Motor neuron (in vitro differentiated cells): ENCODE results near the gene DNASE1L1. TPM values are rescaled to one million over a fixed set of nuclear protein-coding genes. Genes with fewer than 3 reads are reported as not detected.

ENCODE experiments used
- ATAC-seq, 8 experiments: fragments of 200-7000 bp; cut with Tn5 transposase; replicated peaks in 6 of 8; 2 replicates each; pipeline ENCODE4 v1.8.0; 2021; ENCODE audit warnings: mild to moderate bottlenecking in 8 of 8, moderate library complexity in 8 of 8
- H3K27ac ChIP-seq, 2 donors: fragments of 250-450 bp; sonication (Bioruptor Pico); 2 replicates each; pipeline ENCODE4 v1.9.0; 2021; ENCODE audit warnings: antibody characterized with exemption in 2 of 2, mild to moderate bottlenecking in 2 of 2, moderate library complexity in 1 of 2
- H3K4me1 ChIP-seq, 2 donors: fragments of 250-450 bp; sonication (Bioruptor Pico); replicated peaks in 1 of 2; 2 replicates each; pipeline ENCODE4 v1.6.1; 2021; ENCODE audit warnings: antibody characterized with exemption in 2 of 2, mild to moderate bottlenecking in 2 of 2, moderate library complexity in 1 of 2
- H3K4me3 ChIP-seq, 5 donors: fragments of 250-450 bp; sonication (Bioruptor Pico); 2 replicates each; pipeline ENCODE4 v1.9.0; 2021; ENCODE audit warnings: antibody characterized with exemption in 5 of 5, mild to moderate bottlenecking in 5 of 5, moderate library complexity in 4 of 5
- WGBS, 10 experiments: fragments of 450-650 bp; shearing (Covaris generic); methylation state at CpG; one replicate each; pipeline ENCODE4 v1.0.0; 2022; 5-methylcytosine and 5-hydroxymethylcytosine counted together
- in situ Hi-C, 9 experiments: fragments of 400-800 bp; cut with MboI; loops; one replicate each; pipeline ENCODE4 v1.15.0; 2021; ENCODE audit warnings: low sequenced_read_pairs in 9 of 9, low pct_unique_long_range_greater_than_20kb in 2 of 9; ENCODE audit not compliant: unreplicated experiment in 9 of 9
- total RNA-seq, 8 experiments: library from RNA; unstranded; fragments of 300-600 nt; gene quantifications; 2 replicates each; pipeline versions ENCODE4 v1.2.3 to v1.2.4, GENCODE V29; 2022

Gene DNASE1L1
- total RNA-seq, 8 experiments from 2014 or later = 7.4 to 29.2 (median 10.9) TPM

GRCh38 chrX:154441984-154442707 is 33.1 kb upstream of the DNASE1L1 start:
- in situ Hi-C loops = no loop called here
- no peak overlapping the region for H3K27ac ChIP-seq
- WGBS, 10 experiments = 53 to 100% methylated on average over 2 to 3 of the region's 21 CpGs; no CpG with 5 or more reads in 8 of the 10 experiments

GRCh38 chrX:154441564-154441963 is 32.5 kb upstream of the DNASE1L1 start:
- WGBS, 10 experiments = no CpG with 5 or more reads among the region's 11 CpGs

More at GRCh38 chrX:154441984-154442707, 33.1 kb upstream of the DNASE1L1 start:
- Histone ChIP-seq H3K4me3 (no peak overlapping the region), H3K4me1 (peaks cover 7 to 17% of the 10 kb centered on the region in 2 donors)
- no peak for ATAC-seq

GRCh38 chrX:154440623-154441357 is 31.7 kb upstream of the DNASE1L1 start:
- no peak overlapping the region for H3K27ac ChIP-seq
- ATAC-seq = no peak
- no peak overlapping the region for H3K4me3 ChIP-seq
- in situ Hi-C loops = no loop called here
- peaks cover 7 to 22% of the 10 kb centered on the region in 2 donors for H3K4me1 ChIP-seq
- 60 to 68% (median 63%) methylated on average over 1 to 8 of the region's 17 CpGs; no CpG with 5 or more reads in 7 of the 10 experiments for WGBS, 10 experiments

More at GRCh38 chrX:154441564-154441963, 32.5 kb upstream of the DNASE1L1 start:
- ATAC-seq = no peak
- Histone ChIP-seq H3K4me3 (no peak overlapping the region), H3K27ac (no peak overlapping the region), H3K4me1 (peaks cover 7 to 17% of the 10 kb centered on the region in 2 donors)
- in situ Hi-C loops = no loop called here

- no peak overlapping the region for H3K27ac ChIP-seq
- in situ Hi-C loops = no loop called here
- peaks cover 7 to 20% of the 10 kb centered on the region in 2 donors for H3K4me1 ChIP-seq
- H3K4me3 ChIP-seq = no peak overlapping the region
- WGBS, 10 experiments = 70 to 100% (median 100%) methylated on average over 1 to 11 of the region's 18 CpGs; no CpG with 5 or more reads in 7 of the 10 experiments
- ATAC-seq = no peak
Observed at GRCh38 chrX:154439841-154440240, 30.8 kb upstream of the DNASE1L1 start.

- H3K27ac ChIP-seq = peak overlapping the region; percentile 100
- WGBS, 10 experiments = 0 to 53% (median 30%) methylated on average over 1 to 9 of the region's 28 CpGs; no CpG with 5 or more reads in 6 of the 10 experiments
- in situ Hi-C loops = no loop called here
- peak in 1 of 8 experiments; percentile 9 for ATAC-seq
- H3K4me3 ChIP-seq = peak overlapping the region; percentile 72 to 95 (median 88)
- H3K4me1 ChIP-seq = peaks cover 4 to 16% of the 10 kb centered on the region in 2 donors
Observed at GRCh38 chrX:154437971-154438893, 29.2 kb upstream of the DNASE1L1 start.

GRCh38 chrX:154436983-154437752 is 28.1 kb upstream of the DNASE1L1 start, which contains the start of gene GDI1:
TSS of gene GDI1 (plus strand) at chrX:154437154. CDS start at chrX:154437255, 101 bp downstream.
- Histone ChIP-seq H3K27ac (peak within 1 kb of the TSS; percentile 100), H3K4me3 (peak within 1 kb of the TSS; percentile 72 to 95 (median 88)), H3K4me1 (peaks cover 2 to 16% of the 10 kb centered on the region in 2 donors)
- 0% methylated on average over 2 of the region's 93 CpGs; no CpG with 5 or more reads in 9 of the 10 experiments for WGBS, 10 experiments
- in situ Hi-C loops = no loop called here
- ATAC-seq = peak; percentile 53 to 78 (median 66)

- Histone ChIP-seq H3K4me1 (peaks cover 2 to 16% of the 10 kb centered on the region in 2 donors), H3K4me3 (peak overlapping the region; percentile 72 to 95 (median 88)), H3K27ac (peak overlapping the region; percentile 100)
- in situ Hi-C loops = no loop called here
- peak; percentile 63 to 85 (median 82) for ATAC-seq
- WGBS, 10 experiments = 28% methylated on average over 4 of the region's 78 CpGs; no CpG with 5 or more reads in 9 of the 10 experiments
Observed at GRCh38 chrX:154436374-154436982, 27.4 kb upstream of the DNASE1L1 start.

- Histone ChIP-seq H3K4me1 (peaks cover 2 to 16% of the 10 kb centered on the region in 2 donors), H3K27ac (peak overlapping the region in 1 of 2 donors; percentile 100), H3K4me3 (no peak overlapping the region)
- in situ Hi-C loops = no loop called here
- WGBS, 10 experiments = 53 to 60% methylated on average over 3 to 6 of the region's 19 CpGs; no CpG with 5 or more reads in 8 of the 10 experiments
- no peak for ATAC-seq
Observed at GRCh38 chrX:154435171-154435733, 26.2 kb upstream of the DNASE1L1 start.

GRCh38 chrX:154434394-154435168 is 25.5 kb upstream of the DNASE1L1 start:
- ATAC-seq = no peak
- no peak overlapping the region for H3K27ac ChIP-seq
- in situ Hi-C loops = no loop called here
- 100% methylated on average over 1 of the region's 7 CpGs; no CpG with 5 or more reads in 7 of the 10 experiments for WGBS, 10 experiments
- peaks cover 4 to 21% of the 10 kb centered on the region in 2 donors for H3K4me1 ChIP-seq
- no peak overlapping the region for H3K4me3 ChIP-seq

- no peak overlapping the region for H3K4me3 ChIP-seq
- 63% methylated on average over 1 of the region's 7 CpGs; no CpG with 5 or more reads in 9 of the 10 experiments for WGBS, 10 experiments
- no peak for ATAC-seq
- in situ Hi-C loops = no loop called here
- peaks cover 7 to 17% of the 10 kb centered on the region in 2 donors for H3K4me1 ChIP-seq
- no peak overlapping the region for H3K27ac ChIP-seq
Observed at GRCh38 chrX:154433605-154434004, 24.6 kb upstream of the DNASE1L1 start.

- no peak overlapping the region for H3K4me3 ChIP-seq
- in situ Hi-C loops = no loop called here
- peaks cover 10 to 15% of the 10 kb centered on the region in 2 donors for H3K4me1 ChIP-seq
- H3K27ac ChIP-seq = no peak overlapping the region
- 33 to 80% methylated on average over 1 of the region's 8 CpGs; no CpG with 5 or more reads in 8 of the 10 experiments for WGBS, 10 experiments
- ATAC-seq = no peak
Observed at GRCh38 chrX:154432210-154432609, 23.2 kb upstream of the DNASE1L1 start.
